Caco-2 (cell line): ENCODE data around the gene PAK6. TPM values are rescaled to one million over a fixed set of nuclear protein-coding genes. Genes with fewer than 3 reads are reported as not detected.

Experiments
- BruUV-seq: library from RNA; stranded (reverse); fragments of 400-500 nt; replicated peaks from 2 replicates; lab custom pipeline; 2021; lab: Mats Ljungman, UMichigan
- CTCF ChIA-PET: fragments of 300-600 bp; sonication (Branson Sonifier 250); formaldehyde crosslinking; loops from one replicate; lab custom pipeline; 2022; ENCODE audit warnings: antibody characterized with exemption; lab: Charles Lee
- POLR2A ChIA-PET: fragments of 300-600 bp; sonication (Branson Sonifier 250); formaldehyde crosslinking; loops from one replicate; lab custom pipeline; 2022; ENCODE audit warnings: antibody characterized with exemption; lab: Charles Lee
- DNase-seq, 2 experiments: peaks; one replicate each; pipeline versions ENCODE4 v3.0.0 to v3.0.0-alpha.2; 2020 to 2022
- H3K27me3 ChIP-seq: replicated peaks from 2 replicates; pipeline ENCODE4 v1.6.0; 2011; ENCODE audit warnings: low read length; ENCODE audit not compliant: control insufficient read depth, insufficient read depth
- H3K36me3 ChIP-seq: 2 replicates; pipeline ENCODE4 v1.5.1; 2011; ENCODE audit warnings: low read length; ENCODE audit not compliant: control insufficient read depth, insufficient read depth
- H3K4me1 ChIP-seq: fragments of 250-450 bp; sonication (Bioruptor Pico); 2 replicates; pipeline ENCODE4 v1.5.1; 2020; ENCODE audit warnings: mild to moderate bottlenecking
- H3K4me3 ChIP-seq: 2 replicates; pipeline ENCODE4 v1.5.1; 2011; ENCODE audit warnings: low read depth, mild to moderate bottlenecking, control low read depth, low read length
- H3K9me3 ChIP-seq: fragments of 250-450 bp; sonication (Bioruptor Pico); 2 replicates; pipeline ENCODE4 v1.5.1; 2020; ENCODE audit warnings: mild to moderate bottlenecking, moderate library complexity
- H3K27ac Mint-ChIP-seq: one replicate; pipeline ENCODE4 v1.8.0; 2022; ENCODE audit warnings: mixed read lengths; ENCODE audit not compliant: unreplicated experiment
- H3K27me3 Mint-ChIP-seq: one replicate; pipeline ENCODE4 v1.8.0; 2022; ENCODE audit warnings: mixed read lengths; ENCODE audit not compliant: insufficient read depth, unreplicated experiment
- H3K36me3 Mint-ChIP-seq: one replicate; pipeline ENCODE4 v1.8.0; 2022; ENCODE audit warnings: mild to moderate bottlenecking, mixed read lengths; ENCODE audit not compliant: insufficient read depth, unreplicated experiment
- H3K4me1 Mint-ChIP-seq: one replicate; pipeline ENCODE4 v1.8.0; 2022; ENCODE audit warnings: low read depth, mixed read lengths; ENCODE audit not compliant: unreplicated experiment
- H3K4me3 Mint-ChIP-seq: one replicate; pipeline ENCODE4 v1.8.0; 2022; ENCODE audit warnings: mild to moderate bottlenecking, moderate library complexity, mixed read lengths; ENCODE audit not compliant: unreplicated experiment
- H3K9me3 Mint-ChIP-seq: one replicate; pipeline ENCODE4 v1.8.0; 2022; ENCODE audit warnings: mixed read lengths; ENCODE audit not compliant: unreplicated experiment
- intact Hi-C: fragments of 100-400 bp; cut with micrococcal nuclease; formaldehyde crosslinking; loops from one replicate; pipeline ENCODE4 v1.10.0; 2022; ENCODE audit not compliant: unreplicated experiment
- total RNA-seq: library from RNA; stranded (reverse); gene quantifications from 2 replicates; pipeline ENCODE4 v1.2.3, GENCODE V29; 2022
- TF ChIP-seq, protein P1 (sequence below), 2 experiments: fragments of 200-600 bp in 1 of 2; IDR thresholded peaks; 1 replicate in 1 of 2; 2 replicates in 1 of 2; pipeline versions ENCODE4 v1.5.1 to v1.8.0; 2011 to 2022; ENCODE audit warnings: antibody characterized with exemption in 1 of 2, control low read depth in 1 of 2, inconsistent platforms in 1 of 2, low read depth in 1 of 2, low read length in 1 of 2, mild to moderate bottlenecking in 1 of 2, moderate library complexity in 1 of 2; ENCODE audit not compliant: insufficient read depth in 1 of 2, severe bottlenecking in 1 of 2, unreplicated experiment in 1 of 2

PAK6 gene
- total RNA-seq, 1 experiment from 2014 or later = 20.7 TPM

DNA sequence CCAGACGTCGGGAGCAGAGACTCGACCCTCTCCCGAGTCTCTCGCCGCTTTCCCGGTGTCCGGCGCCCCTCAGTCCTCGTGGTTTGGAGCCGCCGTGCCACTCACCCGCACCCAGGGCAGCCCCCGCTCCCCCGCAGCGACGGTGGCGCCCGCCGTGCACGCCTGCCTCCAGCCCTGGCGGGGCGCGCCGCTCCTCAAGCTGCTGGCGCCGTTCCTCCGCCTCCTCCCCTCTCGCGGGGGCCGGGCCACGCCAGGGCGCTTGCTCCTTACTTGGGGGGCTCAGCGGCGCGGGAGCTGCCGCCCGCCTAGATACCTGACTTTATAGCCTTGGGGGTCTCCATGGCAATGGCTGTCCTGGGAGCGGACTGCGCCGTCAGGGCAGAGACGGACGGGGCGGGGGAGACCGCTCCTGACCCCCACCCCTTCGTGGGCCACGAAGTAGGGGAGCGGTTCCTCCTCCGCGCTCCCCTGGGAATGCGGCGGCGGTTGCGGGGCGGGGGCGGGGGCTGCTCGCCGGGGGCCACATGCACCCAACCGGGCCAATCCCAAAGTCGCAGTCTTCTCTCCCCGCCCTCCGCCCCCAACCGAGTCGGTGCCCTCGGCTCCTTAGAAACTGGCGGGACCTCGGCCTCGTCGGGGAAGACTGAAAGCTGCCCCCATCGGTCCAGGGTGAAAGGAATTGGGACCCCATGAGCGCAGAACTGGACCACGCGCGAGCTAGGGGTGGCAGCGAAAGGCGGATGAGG is 44.2 kb downstream of the PAK6 start, which contains the start of gene ANKRD63:
Gene ANKRD63 (minus strand): TSS at position 196 of the 746 bp plus-strand sequence. CDS start 478 bp downstream, outside the sequence.
- Mint-ChIP-seq H3K9me3 (no peaks in the 10 kb centered on the region), H3K4me3 (peak within 1 kb of the TSS; percentile 72), H3K36me3 (no peaks in the 10 kb centered on the region), H3K27ac (no peak within 1 kb of the TSS), H3K27me3 (no peaks in the 10 kb centered on the region), H3K4me1 (no peaks in the 10 kb centered on the region)
- Histone ChIP-seq H3K4me1 (no peaks in the 10 kb centered on the region; the same call in 1 of the 2 replicates), H3K9me3 (no peaks in the 10 kb centered on the region), H3K4me3 (peak within 1 kb of the TSS; percentile 63), H3K27me3 (no peaks in the 10 kb centered on the region), H3K36me3 (no peaks in the 10 kb centered on the region)
- no peak for DNase-seq
- TF ChIP-seq, protein P1, sequence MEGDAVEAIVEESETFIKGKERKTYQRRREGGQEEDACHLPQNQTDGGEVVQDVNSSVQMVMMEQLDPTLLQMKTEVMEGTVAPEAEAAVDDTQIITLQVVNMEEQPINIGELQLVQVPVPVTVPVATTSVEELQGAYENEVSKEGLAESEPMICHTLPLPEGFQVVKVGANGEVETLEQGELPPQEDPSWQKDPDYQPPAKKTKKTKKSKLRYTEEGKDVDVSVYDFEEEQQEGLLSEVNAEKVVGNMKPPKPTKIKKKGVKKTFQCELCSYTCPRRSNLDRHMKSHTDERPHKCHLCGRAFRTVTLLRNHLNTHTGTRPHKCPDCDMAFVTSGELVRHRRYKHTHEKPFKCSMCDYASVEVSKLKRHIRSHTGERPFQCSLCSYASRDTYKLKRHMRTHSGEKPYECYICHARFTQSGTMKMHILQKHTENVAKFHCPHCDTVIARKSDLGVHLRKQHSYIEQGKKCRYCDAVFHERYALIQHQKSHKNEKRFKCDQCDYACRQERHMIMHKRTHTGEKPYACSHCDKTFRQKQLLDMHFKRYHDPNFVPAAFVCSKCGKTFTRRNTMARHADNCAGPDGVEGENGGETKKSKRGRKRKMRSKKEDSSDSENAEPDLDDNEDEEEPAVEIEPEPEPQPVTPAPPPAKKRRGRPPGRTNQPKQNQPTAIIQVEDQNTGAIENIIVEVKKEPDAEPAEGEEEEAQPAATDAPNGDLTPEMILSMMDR (IDR thresholded peaks at IDR 0.05; ENCODE audit: insufficient read depth in 1 of 2, low read depth in 1 of 2, low read length in 1 of 2, severe bottlenecking in 1 of 2, unreplicated experiment in 1 of 2) = no peak
- intact Hi-C loops = loop anchor here (1.0 kb wide), 1 partner anchor 139 kb away; no protein-coding TSS in a partner anchor
- ChIA-PET POLR2A (no interaction called here), CTCF (interaction anchor here (0.6 to 2.2 kb wide), 3 partner anchors 8 to 44 kb away, joined by 3 to 21 read pairs (median 4); no protein-coding TSS in a partner anchor)
- BruUV-seq = no TSS peak

DNA sequence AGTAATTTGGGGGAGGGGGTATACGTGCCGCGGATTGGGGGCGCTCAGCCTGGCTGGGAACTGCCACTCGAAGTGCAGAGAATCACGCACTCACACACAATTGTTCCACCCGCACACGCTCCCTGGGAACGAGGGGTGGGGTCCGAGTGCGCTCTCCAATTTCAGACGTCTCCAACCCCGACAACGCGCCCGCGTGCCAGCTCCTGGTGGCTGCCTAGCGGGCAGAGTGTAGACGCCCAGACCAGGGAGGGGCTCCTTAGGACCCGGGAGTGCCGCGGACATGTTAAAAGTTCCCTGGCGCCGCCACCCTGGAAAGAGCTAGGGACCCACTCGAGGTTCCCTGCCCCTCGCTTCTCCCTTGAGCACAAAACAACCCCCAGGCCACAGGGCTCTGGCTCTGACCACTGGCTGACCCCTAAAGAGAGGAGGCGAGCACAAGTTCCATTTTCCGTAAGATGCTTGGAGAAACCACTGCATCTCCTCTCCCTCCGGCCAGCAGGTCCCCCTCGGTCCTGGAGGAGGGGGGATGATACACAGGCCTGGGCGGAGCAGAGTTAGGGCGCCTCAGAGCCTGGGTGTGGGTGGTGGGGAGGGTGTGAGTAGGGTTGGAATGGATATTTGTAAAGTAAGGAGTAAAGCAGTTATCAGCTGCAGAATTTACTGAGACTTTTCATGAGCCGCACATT is 44.9 kb downstream of the PAK6 start:
- intact Hi-C loops = no loop called here

DNA sequence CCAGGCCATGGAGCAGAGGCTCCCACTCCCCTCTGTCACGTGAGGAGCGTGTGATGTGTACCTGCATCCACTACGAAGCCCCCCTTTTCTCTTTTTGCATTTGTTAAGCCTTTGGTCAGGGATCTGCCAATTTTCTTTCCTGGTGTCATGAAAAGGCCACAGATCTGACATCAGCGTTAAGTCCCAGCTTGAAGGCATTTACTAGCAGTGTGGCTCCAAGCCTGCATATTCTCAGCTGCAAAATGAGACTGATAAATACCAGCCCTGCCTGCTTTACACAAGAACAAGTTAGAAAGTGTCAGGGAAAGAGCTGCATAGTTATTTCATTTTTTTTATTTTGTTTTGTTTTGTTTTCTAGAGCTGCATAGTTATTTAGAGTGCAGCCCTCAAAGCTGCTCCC is 46.3 kb downstream of the PAK6 start:
- H3K27ac Mint-ChIP-seq = no peak overlapping the region
- no peaks in the 10 kb centered on the region for H3K27me3 Mint-ChIP-seq
- POLR2A ChIA-PET = no interaction called here
- TF ChIP-seq, protein P1 (IDR thresholded peaks at IDR 0.05; ENCODE audit: insufficient read depth in 1 of 2, low read depth in 1 of 2, low read length in 1 of 2, severe bottlenecking in 1 of 2, unreplicated experiment in 1 of 2) = no peak
- H3K4me1 Mint-ChIP-seq = no peaks in the 10 kb centered on the region
- CTCF ChIA-PET = interaction anchor here (1.3 to 2.0 kb wide), 3 partner anchors 10 to 52 kb away, joined by 4 to 8 read pairs (median 7); no protein-coding TSS in a partner anchor
- no peaks in the 10 kb centered on the region for H3K36me3 Mint-ChIP-seq
- Histone ChIP-seq H3K27me3 (no peaks in the 10 kb centered on the region), H3K9me3 (no peaks in the 10 kb centered on the region), H3K36me3 (no peaks in the 10 kb centered on the region), H3K4me1 (no peaks in the 10 kb centered on the region), H3K4me3 (no peak overlapping the region)
- DNase-seq = no peak
- no peaks in the 10 kb centered on the region for H3K9me3 Mint-ChIP-seq
- H3K4me3 Mint-ChIP-seq = no peak overlapping the region
- intact Hi-C loops = no loop called here
- no TSS peak for BruUV-seq

More for the DNA sequence above, 44.9 kb downstream of the PAK6 start:
- Mint-ChIP-seq H3K36me3 (no peaks in the 10 kb centered on the region), H3K27me3 (no peaks in the 10 kb centered on the region), H3K9me3 (no peaks in the 10 kb centered on the region), H3K4me1 (no peaks in the 10 kb centered on the region), H3K4me3 (no peak overlapping the region), H3K27ac (no peak overlapping the region)
- Histone ChIP-seq H3K4me1 (no peaks in the 10 kb centered on the region; the same call in 1 of the 2 replicates), H3K4me3 (no peak overlapping the region), H3K36me3 (no peaks in the 10 kb centered on the region), H3K9me3 (no peaks in the 10 kb centered on the region), H3K27me3 (no peaks in the 10 kb centered on the region)
- no TSS peak for BruUV-seq
- TF ChIP-seq, protein P1 (IDR thresholded peaks at IDR 0.05; ENCODE audit: insufficient read depth in 1 of 2, low read depth in 1 of 2, low read length in 1 of 2, severe bottlenecking in 1 of 2, unreplicated experiment in 1 of 2) = no peak
- ChIA-PET CTCF (interaction anchor here (2.2 kb wide), 1 partner anchor 7 kb away, joined by 21 read pairs; no protein-coding TSS in a partner anchor), POLR2A (no interaction called here)
- no peak for DNase-seq
